Adipocyte (in vitro differentiated cells): ENCODE data around the gene STAG1.

Experiments used
- DNase-seq: peaks from one replicate; pipeline ENCODE4 v3.0.0-alpha.2; 2015; ENCODE audit warnings: low read depth
- H3K27me3 ChIP-seq: replicated peaks from 2 replicates; pipeline ENCODE4 v1.7.0; 2013; ENCODE audit warnings: mild to moderate bottlenecking, low read length, moderate library complexity; ENCODE audit not compliant: control insufficient read depth, insufficient read depth
- H3K36me3 ChIP-seq: 2 replicates; pipeline ENCODE4 v1.7.0; 2013; ENCODE audit warnings: low read length, mild to moderate bottlenecking, moderate library complexity; ENCODE audit not compliant: control insufficient read depth, insufficient read depth, severe bottlenecking
- H3K4me1 ChIP-seq: 2 replicates; pipeline ENCODE4 v1.7.0; 2013; ENCODE audit warnings: mild to moderate bottlenecking, low read length, moderate library complexity; ENCODE audit not compliant: control insufficient read depth, insufficient read depth
- H3K4me3 ChIP-seq: 2 replicates; pipeline ENCODE4 v1.7.0; 2013; ENCODE audit warnings: mild to moderate bottlenecking, low read length, moderate library complexity
- H3K9ac ChIP-seq: 2 replicates; pipeline ENCODE4 v1.7.0; 2013; ENCODE audit warnings: mild to moderate bottlenecking, low read length, moderate library complexity
- H3K9me3 ChIP-seq: 2 replicates; pipeline ENCODE4 v1.7.0; 2013; ENCODE audit warnings: mild to moderate bottlenecking, low read length, moderate library complexity; ENCODE audit not compliant: control insufficient read depth

STAG1 gene

GRCh38 chr3:136444581-136444980 lies 307.6 kb downstream of the STAG1 start:
- H3K9ac ChIP-seq = no peak overlapping the region
- no peaks in the 10 kb centered on the region for H3K9me3 ChIP-seq
- no peaks in the 10 kb centered on the region for H3K27me3 ChIP-seq
- no peak overlapping the region for H3K4me3 ChIP-seq
- H3K4me1 ChIP-seq = peaks cover 3% of the 10 kb centered on the region
- no peak for DNase-seq
- H3K36me3 ChIP-seq = peaks cover 40% of the 10 kb centered on the region

GRCh38 chr3:136437043-136437442 lies 315.1 kb downstream of the STAG1 start:
- H3K27me3 ChIP-seq = no peaks in the 10 kb centered on the region
- H3K36me3 ChIP-seq = peaks cover 29% of the 10 kb centered on the region
- H3K4me1 ChIP-seq = no peaks in the 10 kb centered on the region
- H3K4me3 ChIP-seq = no peak overlapping the region
- no peaks in the 10 kb centered on the region for H3K9me3 ChIP-seq
- no peak for DNase-seq
- no peak overlapping the region for H3K9ac ChIP-seq

- peaks cover 19% of the 10 kb centered on the region for H3K36me3 ChIP-seq
- H3K9me3 ChIP-seq = no peaks in the 10 kb centered on the region
- DNase-seq = no peak
- H3K4me3 ChIP-seq = no peak overlapping the region
- H3K9ac ChIP-seq = no peak overlapping the region
- no peaks in the 10 kb centered on the region for H3K27me3 ChIP-seq
- no peaks in the 10 kb centered on the region for H3K4me1 ChIP-seq
Observed at GRCh38 chr3:136434429-136434828, 317.7 kb downstream of the STAG1 start.

- peaks cover 29% of the 10 kb centered on the region for H3K36me3 ChIP-seq
- no peaks in the 10 kb centered on the region for H3K9me3 ChIP-seq
- H3K9ac ChIP-seq = no peak overlapping the region
- H3K4me3 ChIP-seq = no peak overlapping the region
- no peaks in the 10 kb centered on the region for H3K4me1 ChIP-seq
- H3K27me3 ChIP-seq = no peaks in the 10 kb centered on the region
- DNase-seq = no peak
Observed at GRCh38 chr3:136432685-136433084, 319.5 kb downstream of the STAG1 start.

- Histone ChIP-seq H3K4me1 (no peaks in the 10 kb centered on the region), H3K9ac (no peak overlapping the region), H3K27me3 (no peaks in the 10 kb centered on the region), H3K36me3 (peaks cover 32% of the 10 kb centered on the region), H3K4me3 (no peak overlapping the region), H3K9me3 (no peaks in the 10 kb centered on the region)
- DNase-seq = no peak
Observed at GRCh38 chr3:136428167-136428566, 324.0 kb downstream of the STAG1 start.

- peaks cover 34% of the 10 kb centered on the region for H3K36me3 ChIP-seq
- DNase-seq = no peak
- H3K27me3 ChIP-seq = no peaks in the 10 kb centered on the region
- no peaks in the 10 kb centered on the region for H3K9me3 ChIP-seq
- H3K9ac ChIP-seq = no peak overlapping the region
- no peak overlapping the region for H3K4me3 ChIP-seq
- H3K4me1 ChIP-seq = no peaks in the 10 kb centered on the region
Observed at GRCh38 chr3:136427236-136427635, 324.9 kb downstream of the STAG1 start.

- peaks cover 8% of the 10 kb centered on the region for H3K36me3 ChIP-seq
- no peak for DNase-seq
- peaks cover 12% of the 10 kb centered on the region for H3K4me1 ChIP-seq
- H3K4me3 ChIP-seq = no peak overlapping the region
- no peak overlapping the region for H3K9ac ChIP-seq
- no peaks in the 10 kb centered on the region for H3K9me3 ChIP-seq
- H3K27me3 ChIP-seq = no peaks in the 10 kb centered on the region
Observed at GRCh38 chr3:136414476-136414875, 337.7 kb downstream of the STAG1 start.

- no peaks in the 10 kb centered on the region for H3K27me3 ChIP-seq
- no peak overlapping the region for H3K9ac ChIP-seq
- peaks cover 12% of the 10 kb centered on the region for H3K4me1 ChIP-seq
- no peak overlapping the region for H3K4me3 ChIP-seq
- peaks cover 5% of the 10 kb centered on the region for H3K36me3 ChIP-seq
- no peaks in the 10 kb centered on the region for H3K9me3 ChIP-seq
- no peak for DNase-seq
Observed at GRCh38 chr3:136412307-136412706, 339.9 kb downstream of the STAG1 start.

GRCh38 chr3:136409549-136409948 lies 342.6 kb downstream of the STAG1 start:
- peaks cover 4% of the 10 kb centered on the region for H3K4me1 ChIP-seq
- H3K36me3 ChIP-seq = peaks cover 9% of the 10 kb centered on the region
- no peak overlapping the region for H3K9ac ChIP-seq
- no peaks in the 10 kb centered on the region for H3K9me3 ChIP-seq
- H3K4me3 ChIP-seq = no peak overlapping the region
- H3K27me3 ChIP-seq = no peaks in the 10 kb centered on the region
- DNase-seq = no peak

GRCh38 chr3:136404056-136404455 lies 348.1 kb downstream of the STAG1 start:
- H3K4me3 ChIP-seq = no peak overlapping the region
- no peak for DNase-seq

GRCh38 chr3:136396916-136397315 lies 355.3 kb downstream of the STAG1 start:
- H3K4me1 ChIP-seq = no peaks in the 10 kb centered on the region
- H3K27me3 ChIP-seq = no peaks in the 10 kb centered on the region
- H3K9me3 ChIP-seq = no peaks in the 10 kb centered on the region
- peak; percentile 29 for DNase-seq
- H3K9ac ChIP-seq = no peak overlapping the region
- H3K36me3 ChIP-seq = peaks cover 5% of the 10 kb centered on the region
- H3K4me3 ChIP-seq = no peak overlapping the region

More at GRCh38 chr3:136404056-136404455, 348.1 kb downstream of the STAG1 start:
- Histone ChIP-seq H3K36me3 (peaks cover 4% of the 10 kb centered on the region), H3K9me3 (no peaks in the 10 kb centered on the region), H3K4me1 (no peaks in the 10 kb centered on the region), H3K27me3 (no peaks in the 10 kb centered on the region), H3K9ac (no peak overlapping the region)

GRCh38 chr3:136390574-136390973 lies 361.6 kb downstream of the STAG1 start:
- no peak overlapping the region for H3K9ac ChIP-seq
- no peaks in the 10 kb centered on the region for H3K9me3 ChIP-seq
- no peak for DNase-seq
- H3K36me3 ChIP-seq = no peaks in the 10 kb centered on the region
- H3K4me1 ChIP-seq = no peaks in the 10 kb centered on the region
- no peaks in the 10 kb centered on the region for H3K27me3 ChIP-seq
- no peak overlapping the region for H3K4me3 ChIP-seq
